IMR-90 (cell line): ENCODE results near the gene CCND1. TPM values are rescaled to one million over a fixed set of nuclear protein-coding genes. Genes with fewer than 3 reads are reported as not detected.

Source experiments
- ATAC-seq: fragments of 200-7000 bp; cut with Tn5 transposase; 2 replicates; pipeline ENCODE4 v1.9.1; 2020; ENCODE audit warnings: low read depth, mild to moderate bottlenecking, moderate library complexity
- BruUV-seq: library from RNA; stranded (reverse); fragments of 400-500 nt; replicated peaks from 2 replicates; lab custom pipeline; 2021; lab: Mats Ljungman, UMichigan
- CTCF ChIA-PET: fragments of 300-600 bp; formaldehyde crosslinking; extraction: SDS; loops from one replicate; lab custom pipeline; 2021; ENCODE audit warnings: antibody characterized with exemption; lab: Yijun Ruan, JAX
- POLR2A ChIA-PET: fragments of 300-600 bp; sonication (Branson Sonifier 250); formaldehyde crosslinking; loops from one replicate; lab custom pipeline; 2022; ENCODE audit warnings: antibody characterized with exemption; ENCODE audit not compliant: unreplicated experiment; lab: Charles Lee
- DNase-seq: peaks from one replicate; pipeline ENCODE4 v3.0.0; 2013
- H2AFZ ChIP-seq: replicated peaks from 2 replicates; pipeline ENCODE3; 2013; ENCODE audit warnings: low read length, mild to moderate bottlenecking; ENCODE audit not compliant: poor library complexity
- H2AK5ac ChIP-seq: 2 replicates; pipeline ENCODE4 v1.6.1; 2013; ENCODE audit warnings: low read depth, low read length, inconsistent platforms
- H2AK9ac ChIP-seq: replicated peaks from 2 replicates; pipeline ENCODE3; 2013; ENCODE audit warnings: mild to moderate bottlenecking, low read depth, low read length, moderate library complexity; ENCODE audit not compliant: poor library complexity
- H2BK120ac ChIP-seq: 2 replicates; pipeline ENCODE4 v1.6.1; 2013; ENCODE audit warnings: low read depth, low read length, inconsistent platforms
- H2BK15ac ChIP-seq: 3 replicates; pipeline ENCODE4 v1.6.1; 2013; ENCODE audit warnings: low read depth, low read length, inconsistent platforms
- H2BK20ac ChIP-seq: 2 replicates; pipeline ENCODE4 v1.6.1; 2013; ENCODE audit warnings: low read depth, mild to moderate bottlenecking, inconsistent platforms, low read length, moderate library complexity
- H2BK5ac ChIP-seq: 2 replicates; pipeline ENCODE4 v1.6.1; 2013; ENCODE audit warnings: mild to moderate bottlenecking, low read depth, low read length, inconsistent platforms; ENCODE audit not compliant: poor library complexity, severe bottlenecking
- H3K14ac ChIP-seq: replicated peaks from 2 replicates; pipeline ENCODE4 v1.6.1; 2013; ENCODE audit warnings: low read depth, low read length, inconsistent platforms
- H3K18ac ChIP-seq: 2 replicates; pipeline ENCODE4 v1.6.1; 2013; ENCODE audit warnings: low read depth, low read length, control low read depth
- H3K23ac ChIP-seq: 2 replicates; pipeline ENCODE4 v1.6.1; 2013; ENCODE audit warnings: low read depth, low read length, inconsistent platforms
- H3K27ac ChIP-seq: 2 replicates; pipeline ENCODE4 v1.5.1; 2013; ENCODE audit warnings: mild to moderate bottlenecking, control low read depth, low read length; ENCODE audit not compliant: insufficient read depth
- H3K27me3 ChIP-seq: 2 replicates; pipeline ENCODE4 v1.6.1; 2013; ENCODE audit warnings: low read length; ENCODE audit not compliant: control insufficient read depth, insufficient read depth
- H3K36me3 ChIP-seq: 2 replicates; pipeline ENCODE4 v1.6.1; 2013; ENCODE audit warnings: low read length, mixed read lengths; ENCODE audit not compliant: control insufficient read depth, insufficient read depth
- H3K4ac ChIP-seq: 2 replicates; pipeline ENCODE4 v1.6.1; 2013; ENCODE audit warnings: low read depth, low read length, inconsistent platforms
- H3K4me1 ChIP-seq: 2 replicates; pipeline ENCODE4 v1.6.1; 2013; ENCODE audit warnings: low read length, mixed read lengths; ENCODE audit not compliant: control insufficient read depth, insufficient read depth
- H3K4me2 ChIP-seq: 2 replicates; pipeline ENCODE4 v1.6.1; 2013; ENCODE audit warnings: low read depth, mild to moderate bottlenecking, control low read depth, low read length, moderate library complexity
- H3K4me3 ChIP-seq: 2 replicates; pipeline ENCODE4 v1.5.1; 2013; ENCODE audit warnings: low read depth, mild to moderate bottlenecking, control low read depth, low read length, moderate library complexity; ENCODE audit not compliant: insufficient read depth
- H3K56ac ChIP-seq: 2 replicates; pipeline ENCODE4 v1.6.1; 2013; ENCODE audit warnings: low read length, inconsistent platforms; ENCODE audit not compliant: insufficient read depth; ENCODE audit errors: extremely low read depth
- H3K79me1 ChIP-seq, 2 experiments: 2 replicates each; pipeline ENCODE4 v1.6.1; 2013; ENCODE audit warnings: low read length in 2 of 2, inconsistent platforms in 1 of 2, low read depth in 1 of 2
- H3K9ac ChIP-seq: 2 replicates; pipeline ENCODE4 v1.6.1; 2013; ENCODE audit warnings: low read depth, low read length, control low read depth
- H3K9me1 ChIP-seq: 2 replicates; pipeline ENCODE4 v1.6.1; 2013; ENCODE audit warnings: low read length, inconsistent platforms; ENCODE audit not compliant: insufficient read depth
- H3K9me3 ChIP-seq: 2 replicates; pipeline ENCODE4 v1.6.1; 2013; ENCODE audit warnings: low read length; ENCODE audit not compliant: control insufficient read depth, insufficient read depth
- H4K20me1 ChIP-seq: 2 replicates; pipeline ENCODE4 v1.6.1; 2013; ENCODE audit warnings: low read length, inconsistent platforms; ENCODE audit not compliant: insufficient read depth
- H4K5ac ChIP-seq: 2 replicates; pipeline ENCODE4 v1.6.1; 2013; ENCODE audit warnings: mild to moderate bottlenecking, low read depth, low read length, control low read depth
- H4K8ac ChIP-seq, 2 experiments: 2 replicates each; pipeline ENCODE4 v1.6.1; 2013; ENCODE audit warnings: low read depth in 2 of 2, low read length in 2 of 2, control low read depth in 1 of 2, inconsistent platforms in 1 of 2
- H4K91ac ChIP-seq: 2 replicates; pipeline ENCODE4 v1.6.1; 2013; ENCODE audit warnings: low read depth, low read length, inconsistent platforms; ENCODE audit not compliant: insufficient read depth
- CTCF ChIP-seq: conservative IDR thresholded peaks from 2 replicates; pipeline ENCODE4 v1.5.1; 2012; ENCODE audit warnings: mild to moderate bottlenecking, low read depth, low read length, improper control_type of control experiment
- MAFK ChIP-seq: IDR thresholded peaks from 2 replicates; pipeline ENCODE4 v1.6.1; 2012; ENCODE audit warnings: low read depth, low read length, improper control_type of control experiment
- MXI1 ChIP-seq: IDR thresholded peaks from 2 replicates; pipeline ENCODE4 v1.6.1; 2012; ENCODE audit warnings: low read depth, mild to moderate bottlenecking, low read length, moderate library complexity, borderline replicate concordance
- WGBS, 2 experiments: methylation state at CpG; one replicate each; pipeline versions ENCODE4 v1.1.5 to v1.1.7; 2013; ENCODE audit warnings: missing lambda C conversion rate in 2 of 2; ENCODE audit not compliant: insufficient read length in 1 of 2; ENCODE audit errors: extremely low coverage in 2 of 2; 5-methylcytosine and 5-hydroxymethylcytosine counted together
- dilution Hi-C: fragments of 300-500 bp; cut with HindIII; formaldehyde crosslinking; loops from one replicate; pipeline ENCODE4 v1.14.3; 2018; ENCODE audit warnings: low sequenced_read_pairs; ENCODE audit not compliant: unreplicated experiment
- in situ Hi-C: fragments of 300-500 bp; cut with MboI; formaldehyde crosslinking; loops from 3 replicates; pipeline ENCODE4 v1.14.3; 2019; ENCODE audit warnings: low sequenced_read_pairs, inconsistent platforms, mixed read lengths
- intact Hi-C: fragments of 100-400 bp; cut with micrococcal nuclease; formaldehyde crosslinking; loops from 2 replicates; pipeline ENCODE4 v1.10.0; 2022
- polyA plus RNA-seq, 3 experiments: library from polyadenylated mRNA; depleted of rRNA; stranded (reverse); fragments of >200 nt; gene quantifications; 2 replicates each; pipeline ENCODE4 v1.2.3, GENCODE V29; 2012; ENCODE audit warnings: low replicate concordance in 1 of 3
- total RNA-seq: library from RNA; depleted of rRNA; stranded (reverse); fragments of >200 nt; gene quantifications from 2 replicates; pipeline ENCODE4 v1.2.3, GENCODE V29; 2012

CCND1 gene
- total and polyA plus RNA-seq, 2 of the 4 experiments (the other 2 are of a cell fraction) = 481 to 748 TPM

DNA sequence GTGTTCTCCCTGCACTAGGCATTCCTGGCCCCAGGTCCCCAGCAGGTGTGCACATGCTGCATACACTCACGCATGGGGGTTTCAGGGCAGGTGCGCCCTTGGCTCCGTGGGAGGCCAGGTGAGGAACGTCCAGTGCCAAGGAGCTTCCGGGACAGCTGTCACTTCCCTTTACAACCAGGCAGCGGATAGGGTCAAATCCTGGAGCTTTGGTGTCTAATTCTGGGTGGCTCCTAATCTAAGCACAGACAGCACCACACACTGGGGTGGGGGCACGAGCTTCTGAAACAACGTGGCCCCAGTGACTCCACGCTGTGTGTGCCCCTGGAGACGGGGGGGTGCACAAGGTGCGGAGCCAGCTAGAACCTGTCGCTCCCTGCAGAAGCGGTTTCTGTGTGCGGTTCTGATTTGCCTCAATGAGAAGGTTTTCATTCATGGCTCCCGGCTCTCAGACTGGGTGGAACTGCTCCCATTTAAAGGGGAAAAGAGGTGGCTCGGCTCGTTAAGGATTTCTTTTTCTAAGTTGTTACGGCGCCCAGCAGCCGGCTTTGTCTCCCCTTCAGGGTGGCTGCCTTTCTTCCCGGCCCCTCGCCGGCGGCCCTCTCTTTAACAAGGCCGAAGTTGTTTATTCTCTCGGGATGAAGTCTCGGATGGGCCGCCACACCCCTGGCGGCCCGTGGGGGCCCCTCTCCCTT is 5.0 kb downstream of the CCND1 start:
- WGBS, 2 experiments = 75% methylated on average over 9 of the region's 30 CpGs; no CpG with 5 or more reads in 1 of the 2 experiments
- no TSS peak for BruUV-seq
- Histone ChIP-seq H2AK9ac (peak overlapping the region; percentile 47), H3K27ac (no peak overlapping the region), H3K79me1 (peaks cover 21 to 69% of the 10 kb centered on the region in 2 experiments), H3K36me3 (peaks cover 73% of the 10 kb centered on the region), H3K9me3 (no peaks in the 10 kb centered on the region), H2BK15ac (no peak overlapping the region), H2BK120ac (no peak overlapping the region), H4K5ac (no peak overlapping the region), H3K4me2 (no peak overlapping the region), H2AFZ (peak overlapping the region; percentile 61), H3K4me3 (no peak overlapping the region), H3K27me3 (no peaks in the 10 kb centered on the region), H2AK5ac (0 out of 2 replicates have a peak overlapping the region, but pooled peaks have one; percentile 2), H3K18ac (no peak overlapping the region), H3K14ac (peak overlapping the region; percentile 58; the same call in 1 of the 2 replicates), H3K9me1 (no peaks in the 10 kb centered on the region; the same call in 1 of the 2 replicates), H3K23ac (no peak overlapping the region; the same call in 1 of the 2 replicates), H4K91ac (no peak overlapping the region), H4K20me1 (peaks cover 88% of the 10 kb centered on the region), H3K4ac (peak overlapping the region; percentile 2; the same call in 1 of the 2 replicates), H3K56ac (no peak overlapping the region), H2BK20ac (no peak overlapping the region), H3K9ac (no peak overlapping the region), H3K4me1 (peaks cover 21% of the 10 kb centered on the region), H4K8ac (no peak overlapping the region), H2BK5ac (no peak overlapping the region)
- ChIA-PET CTCF (no interaction called here), POLR2A (interaction anchor here (0.8 kb wide), 1 partner anchor 352 kb away, joined by 3 read pairs; the partner anchor contains the start of gene MYEOV)
- TF ChIP-seq CTCF (no peak), MAFK (no peak), MXI1 (no peak)
- no peak for DNase-seq
- intact Hi-C loops (loop anchor here (10.0 kb wide), 1 partner anchor 741 kb away; the partner anchor contains the start of genes IGHMBP2 and MRPL21), dilution Hi-C loops (no loop called here), in situ Hi-C loops (no loop called here)
- no peak for ATAC-seq
